SJCRH30 (cell line): Measurements from ENCODE around the gene PLEKHG4B. TPM values are rescaled to one million over a fixed set of nuclear protein-coding genes. Genes with fewer than 3 reads are reported as not detected.

ENCODE experiments used
- DNase-seq, 2 experiments: peaks; one replicate each; pipeline ENCODE4 v3.0.0-alpha.2; 2015 to 2020
- H3K27ac ChIP-seq: fragments of 250-450 bp; sonication (Bioruptor Pico); 2 replicates; pipeline ENCODE4 v1.5.1; 2020; ENCODE audit warnings: mild to moderate bottlenecking, moderate library complexity
- H3K27me3 ChIP-seq: fragments of 250-450 bp; sonication (Bioruptor Pico); 2 replicates; pipeline ENCODE4 v1.5.1; 2020; ENCODE audit warnings: mild to moderate bottlenecking, moderate library complexity
- H3K36me3 ChIP-seq: fragments of 250-450 bp; sonication (Bioruptor Pico); 2 replicates; pipeline ENCODE4 v1.5.1; 2020; ENCODE audit warnings: mild to moderate bottlenecking, moderate library complexity
- H3K4me1 ChIP-seq: fragments of 250-450 bp; sonication (Bioruptor Pico); 2 replicates; pipeline ENCODE4 v1.5.1; 2020; ENCODE audit warnings: mild to moderate bottlenecking, moderate library complexity
- H3K4me3 ChIP-seq: fragments of 250-450 bp; sonication (Bioruptor Pico); 2 replicates; pipeline ENCODE4 v1.5.1; 2020; ENCODE audit warnings: mild to moderate bottlenecking, moderate library complexity
- H3K9me3 ChIP-seq: fragments of 250-450 bp; sonication (Bioruptor Pico); replicated peaks from 2 replicates; pipeline ENCODE4 v1.5.1; 2020; ENCODE audit warnings: mild to moderate bottlenecking, moderate library complexity
- total RNA-seq: library from RNA; depleted of rRNA; stranded (reverse); fragments of >200 nt; shearing (Covaris generic); gene quantifications from 2 replicates; pipeline ENCODE4 v1.2.3, GENCODE V29; 2014

Gene PLEKHG4B
- total RNA-seq, 1 experiment from 2014 or later = 3.9 TPM

DNA sequence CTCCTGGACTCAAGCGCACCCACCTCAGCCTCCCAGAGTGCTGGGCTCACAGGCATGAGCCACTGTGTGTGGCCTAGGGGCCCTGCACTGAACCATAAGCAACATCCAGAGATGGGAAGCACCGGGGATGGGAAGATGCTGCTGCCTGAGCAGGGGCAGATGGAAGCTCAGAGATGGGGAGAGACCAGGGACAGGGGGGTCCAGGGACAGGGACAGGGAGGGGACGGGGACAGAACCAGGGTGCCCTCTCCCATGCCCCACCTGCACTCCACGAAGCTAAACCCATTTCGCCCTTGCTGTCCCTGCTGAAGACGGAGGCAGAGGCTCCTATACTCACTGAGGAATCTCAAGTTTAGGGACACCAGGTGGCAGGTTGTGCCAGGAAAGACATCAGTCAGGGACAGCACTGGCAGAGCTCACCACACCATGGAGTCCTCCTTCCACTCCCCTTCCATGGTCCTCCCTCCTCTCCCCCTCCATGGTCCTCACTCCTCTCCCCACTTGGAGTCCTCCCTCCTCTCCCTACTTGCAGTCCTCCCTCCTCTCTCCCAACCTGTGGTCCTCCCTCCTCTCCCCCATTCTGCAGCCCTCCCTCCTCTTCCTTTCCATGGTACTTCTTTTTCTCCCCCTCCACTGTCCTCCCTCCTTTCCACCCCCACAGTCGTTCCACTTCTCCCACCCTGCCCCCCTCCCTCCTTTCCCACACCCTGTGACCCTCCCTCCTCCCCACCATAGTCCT, 53.8 kb downstream of the PLEKHG4B start:
- Histone ChIP-seq H3K4me3 (no peak overlapping the region), H3K27ac (no peak overlapping the region)

GRCh38 chr5:147751-148150, 55.8 kb downstream of the PLEKHG4B start:
- H3K4me3 ChIP-seq = no peak overlapping the region
- no peaks in the 10 kb centered on the region for H3K9me3 ChIP-seq
- no peak overlapping the region for H3K27ac ChIP-seq
- H3K4me1 ChIP-seq = no peaks in the 10 kb centered on the region
- H3K27me3 ChIP-seq = no peaks in the 10 kb centered on the region
- no peak for DNase-seq
- no peaks in the 10 kb centered on the region for H3K36me3 ChIP-seq

More for the DNA sequence above, 53.8 kb downstream of the PLEKHG4B start:
- H3K27me3 ChIP-seq = no peaks in the 10 kb centered on the region
- no peak for DNase-seq
- no peaks in the 10 kb centered on the region for H3K4me1 ChIP-seq
- H3K9me3 ChIP-seq = no peaks in the 10 kb centered on the region
- H3K36me3 ChIP-seq = no peaks in the 10 kb centered on the region

- H3K4me3 ChIP-seq = no peak overlapping the region
- H3K4me1 ChIP-seq = peaks cover 5% of the 10 kb centered on the region; the same call in 1 of the 2 replicates
- no peaks in the 10 kb centered on the region for H3K27me3 ChIP-seq
- DNase-seq = no peak
- H3K36me3 ChIP-seq = no peaks in the 10 kb centered on the region
- no peak overlapping the region for H3K27ac ChIP-seq
- no peaks in the 10 kb centered on the region for H3K9me3 ChIP-seq
Measured at GRCh38 chr5:149745-150485, 57.9 kb downstream of the PLEKHG4B start.

DNA sequence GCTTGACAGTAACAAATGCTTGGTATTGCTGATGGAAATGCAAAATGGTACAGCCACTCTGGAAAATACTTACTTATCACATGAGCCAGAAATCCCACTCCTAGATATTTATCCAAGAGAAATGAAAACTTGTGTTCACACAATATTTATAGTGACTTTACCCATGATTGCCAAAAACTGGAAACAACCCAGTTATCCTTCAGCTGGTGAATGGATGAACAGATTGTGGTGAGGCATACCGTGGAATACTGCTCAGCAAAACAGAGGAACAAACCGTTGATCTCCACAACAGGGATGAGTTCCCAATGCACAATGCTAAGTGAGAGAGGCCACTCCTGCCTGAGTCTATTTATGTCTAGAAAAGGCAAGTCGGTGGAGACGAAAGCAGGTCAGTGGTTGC, 58.8 kb downstream of the PLEKHG4B start:
- H3K36me3 ChIP-seq = no peaks in the 10 kb centered on the region
- H3K4me1 ChIP-seq = peaks cover 12% of the 10 kb centered on the region

GRCh38 chr5:152077-152476, 60.1 kb downstream of the PLEKHG4B start:
- H3K27ac ChIP-seq = no peak overlapping the region
- peaks cover 22% of the 10 kb centered on the region for H3K4me1 ChIP-seq
- H3K27me3 ChIP-seq = no peaks in the 10 kb centered on the region
- DNase-seq = no peak
- H3K36me3 ChIP-seq = no peaks in the 10 kb centered on the region
- H3K9me3 ChIP-seq = no peaks in the 10 kb centered on the region
- no peak overlapping the region for H3K4me3 ChIP-seq

More for the DNA sequence above, 58.8 kb downstream of the PLEKHG4B start:
- no peak for DNase-seq
- Histone ChIP-seq H3K4me3 (no peak overlapping the region), H3K9me3 (no peaks in the 10 kb centered on the region), H3K27ac (no peak overlapping the region), H3K27me3 (no peaks in the 10 kb centered on the region)

GRCh38 chr5:153256-153655, 61.3 kb downstream of the PLEKHG4B start:
- Histone ChIP-seq H3K27ac (no peak overlapping the region), H3K9me3 (no peaks in the 10 kb centered on the region), H3K27me3 (no peaks in the 10 kb centered on the region), H3K4me1 (peaks cover 22% of the 10 kb centered on the region), H3K4me3 (no peak overlapping the region), H3K36me3 (no peaks in the 10 kb centered on the region)
- DNase-seq = no peak

DNA sequence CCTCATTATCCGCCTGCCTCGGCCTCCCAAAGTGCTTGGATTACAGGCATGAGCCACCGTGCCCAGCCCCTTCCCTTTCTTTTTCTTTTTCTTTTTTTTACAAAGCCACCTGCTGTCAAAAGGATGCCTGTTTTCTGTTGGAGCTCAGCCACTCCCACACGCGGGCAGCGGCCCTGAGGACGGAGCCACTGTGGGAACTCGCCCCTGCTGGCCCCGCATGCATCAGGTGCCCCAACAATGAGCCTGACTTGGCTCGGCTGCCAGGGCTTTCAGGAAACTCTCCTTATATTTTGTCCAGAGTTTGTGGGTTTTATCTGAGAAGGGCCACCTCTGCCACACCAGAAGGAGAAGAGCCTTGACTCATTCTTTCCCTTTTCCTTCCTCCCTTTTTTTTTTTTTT, 62.3 kb downstream of the PLEKHG4B start:
- no peaks in the 10 kb centered on the region for H3K9me3 ChIP-seq
- peaks cover 29% of the 10 kb centered on the region for H3K4me1 ChIP-seq
- H3K36me3 ChIP-seq = no peaks in the 10 kb centered on the region
- H3K27ac ChIP-seq = peak overlapping the region; percentile 87
- H3K4me3 ChIP-seq = no peak overlapping the region
- peak; percentile 30 to 51 for DNase-seq
- no peaks in the 10 kb centered on the region for H3K27me3 ChIP-seq

GRCh38 chr5:154826-155225, 62.9 kb downstream of the PLEKHG4B start:
- H3K27ac ChIP-seq = peak overlapping the region; percentile 87
- peak; percentile 87 to 89 for DNase-seq
- H3K4me1 ChIP-seq = peaks cover 34% of the 10 kb centered on the region
- H3K4me3 ChIP-seq = peak overlapping the region; percentile 41
- H3K27me3 ChIP-seq = no peaks in the 10 kb centered on the region
- no peaks in the 10 kb centered on the region for H3K36me3 ChIP-seq
- H3K9me3 ChIP-seq = no peaks in the 10 kb centered on the region

DNA sequence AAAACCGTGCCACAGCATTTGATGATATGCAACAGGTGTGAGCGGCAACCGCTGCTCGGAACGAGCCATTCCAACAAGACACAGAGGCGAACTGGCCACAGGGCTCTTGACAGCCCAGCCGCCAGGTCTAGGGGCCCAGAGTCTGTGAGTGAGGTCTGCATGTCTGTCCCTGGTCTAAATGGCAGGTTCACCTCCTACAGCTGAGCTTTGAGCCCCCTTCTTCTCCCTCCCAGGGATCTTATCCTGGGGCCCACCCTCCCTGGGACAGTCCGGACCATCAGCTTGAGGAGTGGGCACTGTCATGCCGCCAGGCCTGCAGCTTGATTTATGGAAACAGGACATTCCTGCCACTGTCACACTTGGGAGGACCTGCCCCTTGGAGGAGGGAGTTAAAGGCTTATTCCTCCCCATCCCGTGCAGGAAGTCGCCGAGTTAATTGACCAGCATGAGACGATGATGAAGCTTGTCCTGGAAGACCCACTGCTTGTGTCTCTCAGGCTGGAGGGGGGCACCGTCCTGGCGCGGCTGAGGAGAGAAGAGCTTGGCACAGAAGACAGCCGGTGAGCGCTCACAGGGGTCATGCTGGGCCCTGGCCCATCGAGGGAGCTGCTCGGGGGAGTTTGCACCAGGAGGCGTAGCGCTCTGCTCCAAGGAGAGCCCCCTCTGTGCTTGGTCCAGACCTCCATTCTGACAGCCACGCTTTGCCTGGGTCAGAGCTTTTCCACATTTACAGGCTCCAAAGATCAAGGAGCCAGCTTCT, 63.9 kb downstream of the PLEKHG4B start:
- Histone ChIP-seq H3K27ac (peak overlapping the region; percentile 87), H3K4me1 (peaks cover 39% of the 10 kb centered on the region), H3K9me3 (no peaks in the 10 kb centered on the region), H3K4me3 (peak overlapping the region; percentile 41), H3K36me3 (no peaks in the 10 kb centered on the region), H3K27me3 (no peaks in the 10 kb centered on the region)
- DNase-seq = peak; percentile 57 to 67

DNA sequence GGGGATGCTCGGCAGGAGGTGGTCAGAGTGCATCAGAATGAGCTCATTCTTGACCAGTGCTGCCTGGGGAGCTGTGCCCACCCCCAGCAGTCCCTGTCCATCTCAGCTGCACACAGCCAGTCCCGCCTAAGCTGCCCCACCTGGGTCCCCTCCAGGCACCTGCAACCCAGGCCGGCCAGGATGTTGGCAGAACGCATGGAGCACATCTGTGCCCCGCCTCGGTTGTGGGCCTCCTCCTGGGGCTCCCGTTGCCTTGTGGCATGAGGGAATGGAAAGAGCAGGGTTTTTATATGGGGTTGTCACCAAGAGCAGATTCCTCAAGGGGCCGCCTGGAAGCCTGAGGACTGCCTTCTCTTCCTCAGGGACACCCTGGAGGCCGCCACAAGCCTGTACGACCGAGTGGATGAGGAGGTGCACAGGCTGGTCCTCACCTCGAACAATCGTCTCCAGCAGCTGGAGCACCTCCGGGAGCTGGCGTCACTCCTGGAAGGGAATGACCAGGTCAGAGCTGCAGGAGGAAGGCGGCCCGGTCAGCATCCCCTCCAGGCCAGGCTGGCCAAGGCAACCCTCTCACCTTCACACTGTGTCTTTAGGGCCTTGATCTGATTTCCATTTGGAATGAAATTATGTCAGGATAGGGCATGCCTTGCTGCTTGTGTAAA, 64.6 kb downstream of the PLEKHG4B start:
- no peaks in the 10 kb centered on the region for H3K27me3 ChIP-seq
- H3K9me3 ChIP-seq = no peaks in the 10 kb centered on the region
- no peak overlapping the region for H3K4me3 ChIP-seq
- peaks cover 44% of the 10 kb centered on the region for H3K4me1 ChIP-seq
- DNase-seq = no peak
- H3K36me3 ChIP-seq = no peaks in the 10 kb centered on the region
- no peak overlapping the region for H3K27ac ChIP-seq

GRCh38 chr5:157126-157715, 65.3 kb downstream of the PLEKHG4B start:
- DNase-seq = no peak
- H3K9me3 ChIP-seq = no peaks in the 10 kb centered on the region
- no peak overlapping the region for H3K4me3 ChIP-seq
- peaks cover 51% of the 10 kb centered on the region for H3K4me1 ChIP-seq
- H3K36me3 ChIP-seq = no peaks in the 10 kb centered on the region
- H3K27ac ChIP-seq = no peak overlapping the region
- H3K27me3 ChIP-seq = no peaks in the 10 kb centered on the region

DNA sequence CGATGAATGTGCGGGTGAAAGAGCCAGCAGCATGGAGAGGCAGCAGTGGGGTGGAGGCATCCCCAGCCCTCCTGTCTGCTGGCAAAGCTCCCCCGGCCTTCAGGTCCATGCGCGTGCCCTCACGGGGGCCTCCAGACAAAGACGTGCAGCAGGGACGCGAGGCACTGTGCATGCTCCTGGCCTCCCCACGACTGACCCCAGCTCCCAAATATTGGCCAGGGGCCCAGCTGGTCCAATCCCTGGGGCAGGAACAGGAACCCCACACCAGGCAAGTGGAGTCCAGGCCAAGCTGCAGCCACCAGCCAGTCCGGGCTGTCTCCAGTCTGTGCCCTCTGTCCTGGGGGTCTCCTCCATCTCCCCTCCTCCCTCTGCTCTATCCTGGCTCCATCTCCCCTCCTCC, 65.8 kb downstream of the PLEKHG4B start:
- no peak overlapping the region for H3K27ac ChIP-seq
- peaks cover 54% of the 10 kb centered on the region for H3K4me1 ChIP-seq
- no peak overlapping the region for H3K4me3 ChIP-seq
- H3K36me3 ChIP-seq = no peaks in the 10 kb centered on the region
- H3K27me3 ChIP-seq = no peaks in the 10 kb centered on the region
- no peaks in the 10 kb centered on the region for H3K9me3 ChIP-seq
- no peak for DNase-seq

GRCh38 chr5:158807-159447, 67.0 kb downstream of the PLEKHG4B start:
- Histone ChIP-seq H3K9me3 (no peaks in the 10 kb centered on the region), H3K27me3 (no peaks in the 10 kb centered on the region), H3K4me3 (no peak overlapping the region), H3K36me3 (no peaks in the 10 kb centered on the region), H3K4me1 (peaks cover 54% of the 10 kb centered on the region), H3K27ac (peak overlapping the region; percentile 73)
- no peak for DNase-seq
